GM19463 (cell line): ENCODE results near the gene USF3.

Source experiments
- ATAC-seq: cut with Tn5 transposase; IDR thresholded peaks from one replicate; pipeline ENCODE4 v1.9.1; 2021; ENCODE audit warnings: mild to moderate bottlenecking, moderate library complexity; ENCODE audit not compliant: unreplicated experiment

The USF3 gene

DNA sequence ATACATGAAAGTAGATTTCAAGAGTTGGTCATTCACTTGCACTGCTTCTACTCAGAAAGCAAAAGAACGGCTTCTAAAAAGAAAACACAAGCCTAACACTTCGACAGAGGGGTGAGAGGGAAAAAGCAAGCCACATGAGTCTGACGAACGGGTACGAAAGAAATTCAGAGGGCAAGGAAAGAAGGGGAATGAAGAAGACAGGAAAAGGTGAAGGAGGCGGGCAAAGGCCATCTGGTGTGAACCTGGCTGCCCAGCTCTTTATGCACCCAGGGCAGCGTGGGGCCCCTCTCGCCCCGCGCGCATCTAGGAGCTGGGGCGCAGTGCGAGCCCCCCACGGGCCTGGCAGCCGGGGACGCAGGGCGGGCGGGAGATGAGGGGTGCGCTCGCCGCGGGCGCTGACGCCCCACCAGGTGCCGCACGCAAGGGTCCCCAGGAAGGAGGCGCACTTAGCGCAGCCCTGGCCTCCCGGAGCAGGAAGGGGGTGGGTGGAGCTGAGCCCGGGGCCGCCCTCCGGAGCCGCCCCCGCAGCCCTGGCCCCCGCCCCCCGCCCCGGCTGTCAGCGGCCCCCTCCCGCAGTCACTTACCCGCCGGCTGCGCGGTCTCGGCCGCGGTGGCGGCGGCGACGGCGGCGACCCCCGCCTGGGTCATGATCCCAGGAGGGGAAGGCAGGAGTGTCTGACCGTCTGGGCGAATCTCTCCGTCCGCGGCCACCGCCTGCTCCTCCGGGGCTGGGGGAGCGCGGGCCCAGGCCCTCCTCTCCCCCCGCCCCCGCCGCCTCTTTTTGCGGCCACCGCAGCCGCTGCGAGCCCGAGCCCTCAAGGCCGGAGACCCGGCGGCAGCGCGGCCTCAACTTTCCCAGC lies at the start of gene USF3:
USF3 (minus strand) TSS at position 857 of the 860 bp plus-strand sequence. CDS start 21,764 bp downstream, outside the sequence.
- ATAC-seq: peak; percentile 55

- ATAC-seq: peak; percentile 47
Observed at GRCh38 chr3:113745756-113746547, 49.5 kb upstream of the USF3 start, which contains the start of gene NAA50. Gene NAA50 (minus strand): TSS chr3:113746249. CDS start chr3:113745949, 300 bp downstream.

DNA sequence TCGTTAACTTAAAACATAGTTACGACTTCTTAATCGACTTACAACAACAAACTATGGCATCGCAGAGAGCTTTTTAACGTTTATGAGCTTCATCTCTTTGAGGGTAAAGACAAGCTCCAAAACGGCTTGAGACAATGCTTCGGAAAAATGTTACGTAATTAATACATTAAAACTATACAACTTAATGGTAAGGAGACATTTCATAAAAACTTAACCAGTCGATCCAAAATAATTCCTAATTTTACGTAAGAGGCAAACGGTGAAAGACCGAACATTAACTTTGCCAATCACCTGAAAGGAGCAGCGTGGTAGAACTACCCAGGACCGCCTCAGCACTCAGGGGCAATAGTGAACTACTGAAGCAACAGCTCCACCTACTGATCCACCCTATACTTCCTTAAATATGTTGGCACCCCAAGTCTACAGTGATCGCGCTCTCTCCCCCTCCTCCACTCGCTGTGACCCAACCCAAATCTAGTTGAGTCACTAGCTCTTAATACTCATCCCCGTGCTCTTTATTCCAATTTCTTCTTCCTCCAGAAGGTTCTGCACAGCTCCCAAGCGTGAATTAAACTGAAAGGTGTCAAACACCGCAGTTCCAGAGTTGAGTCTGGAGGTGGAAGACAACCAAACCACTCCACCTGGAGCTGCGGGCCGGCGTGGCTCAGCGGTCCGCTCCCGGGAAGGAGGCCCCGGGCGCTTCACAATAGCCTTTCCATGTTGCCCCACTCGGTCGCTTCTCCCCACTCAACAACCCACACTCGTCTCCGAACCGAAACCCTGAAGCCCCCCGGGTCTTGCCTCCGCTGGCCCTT lies 48.7 kb upstream of the USF3 start:
- peak; percentile 49 for ATAC-seq

DNA sequence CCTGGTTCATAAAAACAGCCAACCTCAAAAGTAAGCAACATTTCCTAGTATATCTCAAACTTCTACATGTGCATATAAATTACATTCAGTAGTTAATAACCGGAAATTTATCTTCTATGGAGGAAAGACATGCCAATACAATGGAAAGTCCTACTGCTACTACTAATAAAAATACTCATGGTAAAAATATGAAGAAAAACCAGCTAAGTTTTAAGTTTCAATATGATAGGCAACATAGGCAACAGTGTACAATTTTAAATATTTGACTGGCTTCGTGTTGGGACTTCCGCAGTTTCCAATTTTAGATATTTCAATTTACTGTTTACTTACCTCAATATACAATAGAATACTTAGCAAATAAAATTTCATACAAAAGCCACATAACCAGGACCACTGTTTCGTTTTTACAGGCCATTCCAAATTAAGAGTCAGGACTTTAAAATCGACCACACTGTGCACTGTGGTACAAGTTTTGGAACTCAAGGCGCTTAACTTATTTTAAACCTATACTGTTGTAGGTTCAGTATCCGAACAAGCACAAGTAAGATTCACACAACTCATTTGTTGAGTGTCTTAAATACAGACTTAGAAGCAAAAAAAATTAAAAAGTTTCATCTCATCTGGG lies 46.7 kb upstream of the USF3 start:
- no peak for ATAC-seq

- no peak for ATAC-seq
Observed at GRCh38 chr3:113741620-113742019, 45.2 kb upstream of the USF3 start.

DNA sequence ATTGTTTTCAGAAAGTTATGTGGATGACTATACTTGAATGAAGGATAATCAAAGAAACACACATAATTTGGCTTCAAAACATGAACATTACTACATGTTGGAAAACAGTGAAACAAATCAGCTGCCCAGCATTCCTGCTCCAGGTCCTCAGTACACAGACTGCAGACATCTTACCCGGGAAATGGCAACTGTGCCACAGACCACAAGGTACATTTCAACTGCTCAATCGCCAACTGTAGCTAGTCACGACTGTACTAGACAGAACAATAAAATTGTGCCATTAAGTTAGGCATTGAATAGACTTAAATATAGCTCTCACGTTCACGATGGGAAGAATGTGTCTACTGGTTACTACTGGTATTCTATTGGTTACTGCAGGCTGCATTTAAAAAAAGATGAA lies 44.6 kb upstream of the USF3 start:
- ATAC-seq: no peak

DNA sequence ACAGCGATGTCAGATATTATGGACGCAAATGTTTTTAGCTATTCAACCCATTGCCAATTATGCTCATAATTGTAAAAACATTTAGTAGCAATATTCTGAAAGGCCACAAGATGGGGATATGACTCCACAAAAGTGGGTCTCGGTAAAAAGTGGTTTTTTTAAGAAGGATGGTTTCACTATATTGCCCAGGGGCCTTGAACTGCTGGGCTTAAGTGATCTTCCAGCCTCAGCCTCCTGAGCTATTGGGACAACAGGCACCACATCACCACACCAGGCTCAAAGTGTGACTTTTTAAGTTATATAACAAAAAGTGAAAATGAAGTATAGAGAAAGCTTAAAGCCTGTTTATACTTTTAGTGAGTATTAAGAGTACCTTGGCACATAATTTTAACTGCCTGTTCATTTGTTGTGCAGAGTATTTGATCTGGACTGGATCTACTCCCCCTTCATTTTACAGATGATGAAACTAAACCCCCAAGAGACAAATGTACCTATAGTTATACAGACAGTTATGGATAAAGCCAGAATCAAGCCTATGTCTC lies 40.2 kb upstream of the USF3 start:
- peak; percentile 77 for ATAC-seq

- ATAC-seq: no peak
Observed at GRCh38 chr3:113731694-113732093, 35.3 kb upstream of the USF3 start.

- ATAC-seq: no peak
Observed at GRCh38 chr3:113730550-113730949, 34.1 kb upstream of the USF3 start.

- no peak for ATAC-seq
Observed at GRCh38 chr3:113728661-113729060, 32.2 kb upstream of the USF3 start.

- no peak for ATAC-seq
Observed at GRCh38 chr3:113721636-113722035, 25.2 kb upstream of the USF3 start.

GRCh38 chr3:113719758-113720157 lies 23.3 kb upstream of the USF3 start:
- ATAC-seq: no peak

- no peak for ATAC-seq
Observed at GRCh38 chr3:113719294-113719693, 22.9 kb upstream of the USF3 start.

DNA sequence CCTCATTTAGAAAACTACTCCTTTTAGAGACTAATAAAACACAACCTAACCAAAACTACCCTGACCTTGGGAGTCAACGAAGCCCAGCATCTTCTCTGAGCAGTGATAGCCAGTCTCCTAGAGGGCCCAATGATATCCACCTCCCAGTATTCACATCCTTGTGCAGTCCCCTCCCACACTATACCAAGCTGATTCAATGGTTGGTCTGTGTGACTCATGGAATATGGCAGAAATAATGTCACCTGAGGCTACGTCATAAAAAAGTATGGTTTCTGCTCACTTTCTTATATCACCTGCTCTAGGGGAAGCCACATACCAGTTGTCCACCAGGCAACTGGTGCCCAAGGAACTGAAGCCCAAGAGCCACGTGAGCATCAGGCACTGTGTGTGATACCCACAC lies 21.4 kb upstream of the USF3 start:
- no peak for ATAC-seq

- ATAC-seq: no peak
Observed at GRCh38 chr3:113717308-113717707, 20.9 kb upstream of the USF3 start.

DNA sequence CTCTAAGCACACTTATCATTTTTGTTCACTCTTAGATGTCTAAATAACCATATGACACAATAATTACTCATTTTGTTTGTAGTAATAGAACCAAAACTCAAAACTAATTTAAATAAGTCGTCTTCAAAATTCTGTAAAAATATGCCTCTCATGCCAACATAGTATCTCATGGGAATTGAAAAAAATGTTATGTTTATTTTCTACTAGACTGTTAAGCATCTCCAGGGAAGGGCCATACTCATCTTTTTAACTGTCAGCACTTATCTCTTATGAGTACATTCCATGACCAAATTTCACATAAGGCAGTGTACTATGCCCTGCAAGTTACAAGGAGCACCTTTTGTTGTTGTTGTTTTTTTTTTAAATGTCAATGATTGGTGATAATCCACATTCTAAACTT lies 18.3 kb upstream of the USF3 start:
- no peak for ATAC-seq

- ATAC-seq: no peak
Observed at GRCh38 chr3:113712129-113712528, 15.7 kb upstream of the USF3 start.

GRCh38 chr3:113707835-113708234 lies 11.4 kb upstream of the USF3 start:
- ATAC-seq: no peak

DNA sequence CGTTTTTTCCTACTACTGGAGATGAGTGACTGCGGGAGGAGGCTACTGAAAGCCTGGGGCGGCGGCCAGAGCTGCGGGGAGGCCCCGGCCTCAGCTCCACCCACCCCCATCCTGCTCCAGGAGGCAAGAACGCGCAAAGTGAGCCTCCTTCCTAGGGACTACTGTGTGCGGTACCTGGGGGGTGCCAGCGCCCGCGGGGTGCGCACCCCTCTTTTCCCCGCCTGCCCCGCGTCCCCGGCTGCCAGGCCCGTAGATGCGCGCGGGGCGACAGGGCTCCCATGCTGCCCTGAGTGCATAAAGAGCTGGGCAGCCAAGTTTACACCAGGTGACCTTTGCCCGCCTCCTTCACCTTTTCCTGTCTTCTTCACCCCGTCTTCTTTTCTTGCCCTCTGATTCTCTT lies 2.5 kb upstream of the USF3 start:
- ATAC-seq: no peak

DNA sequence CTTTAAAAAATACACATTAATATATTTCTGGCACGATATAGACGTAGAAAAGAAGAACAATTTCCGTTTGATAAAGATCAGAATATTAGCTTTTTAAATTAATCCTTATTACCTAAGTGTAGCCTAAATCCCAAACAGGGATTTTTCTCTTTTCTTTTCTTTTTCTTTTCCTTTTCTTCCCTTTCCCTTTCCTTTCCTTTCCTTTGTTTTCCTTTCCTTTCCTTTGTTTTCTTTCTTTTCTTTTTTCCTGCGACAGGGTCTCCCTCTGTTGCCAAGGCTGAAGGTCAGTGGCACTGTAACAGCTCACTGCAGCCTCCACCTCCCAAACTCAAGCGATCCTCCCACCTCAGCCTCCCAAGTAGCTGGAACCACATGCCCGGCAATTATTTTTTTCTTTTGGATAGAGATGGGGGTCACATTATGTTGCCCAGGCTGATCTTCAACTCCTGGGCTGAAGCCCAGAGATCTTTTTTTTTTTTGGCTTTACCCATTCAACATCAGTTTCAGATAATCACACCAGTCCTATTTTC lies 1.8 kb upstream of the USF3 start:
- ATAC-seq: no peak
